ENCODE results near the gene HOXD4. TPM values are rescaled to one million over a fixed set of nuclear protein-coding genes. Genes with fewer than 3 reads are reported as not detected.

The HOXD4 gene
- total RNA-seq, 2 experiments from 2014 or later: not detected

GRCh38 chr2:176109192-176109901 is 42.0 kb upstream of the HOXD4 start:
- DNase-seq: no peak
- no peak overlapping the region for H3K27ac Mint-ChIP-seq
- H3K4me3 Mint-ChIP-seq: no peak overlapping the region
- H3K27me3 Mint-ChIP-seq: peaks cover 85% of the 10 kb centered on the region
- CTCF ChIA-PET: interaction anchor here (0.7 to 2.3 kb wide), 3 partner anchors 18 to 20 kb away, joined by 3 to 8 read pairs (median 3); no protein-coding TSS in a partner anchor
- H3K9me3 Mint-ChIP-seq: no peaks in the 10 kb centered on the region
- peaks cover 6% of the 10 kb centered on the region for H3K4me1 Mint-ChIP-seq
- POLR2A ChIA-PET: no interaction called here
- peaks cover 16% of the 10 kb centered on the region for H3K36me3 Mint-ChIP-seq (ENCODE audit: low read depth)

GRCh38 chr2:176109946-176110345 is 41.4 kb upstream of the HOXD4 start:
- H3K4me1 Mint-ChIP-seq: peaks cover 6% of the 10 kb centered on the region
- ChIA-PET POLR2A (no interaction called here), CTCF (interaction anchor here (0.6 to 2.3 kb wide), 5 partner anchors 11 to 345 kb away, joined by 3 to 9 read pairs (median 3); no protein-coding TSS in a partner anchor)
- H3K27ac Mint-ChIP-seq: no peak overlapping the region
- no peak for DNase-seq
- H3K4me3 Mint-ChIP-seq: no peak overlapping the region
- H3K27me3 Mint-ChIP-seq: peaks cover 84% of the 10 kb centered on the region
- peaks cover 16% of the 10 kb centered on the region for H3K36me3 Mint-ChIP-seq (ENCODE audit: low read depth)
- no peaks in the 10 kb centered on the region for H3K9me3 Mint-ChIP-seq

- no peak for DNase-seq
- ChIA-PET CTCF (interaction anchor here (0.6 to 2.3 kb wide), 8 partner anchors 8 to 420 kb away, joined by 3 to 9 read pairs (median 4); no protein-coding TSS in a partner anchor), POLR2A (no interaction called here)
- peak overlapping the region; percentile 16 for H3K27ac Mint-ChIP-seq
- H3K27me3 Mint-ChIP-seq: peaks cover 83% of the 10 kb centered on the region
- H3K4me3 Mint-ChIP-seq: no peak overlapping the region
- no peaks in the 10 kb centered on the region for H3K9me3 Mint-ChIP-seq
- peaks cover 6% of the 10 kb centered on the region for H3K4me1 Mint-ChIP-seq
- H3K36me3 Mint-ChIP-seq (ENCODE audit: low read depth): peaks cover 16% of the 10 kb centered on the region
These were observed 40.7 kb upstream of the HOXD4 start for GRCh38 chr2:176110415-176111308.

GRCh38 chr2:176111309-176111663 is 40.1 kb upstream of the HOXD4 start:
- no peak for DNase-seq
- H3K9me3 Mint-ChIP-seq: no peaks in the 10 kb centered on the region
- H3K36me3 Mint-ChIP-seq (ENCODE audit: low read depth): peaks cover 13% of the 10 kb centered on the region
- ChIA-PET CTCF (interaction anchor here (0.7 to 2.3 kb wide), 5 partner anchors 8 to 421 kb away, joined by 3 to 9 read pairs (median 4); no protein-coding TSS in a partner anchor), POLR2A (no interaction called here)
- peaks cover 3% of the 10 kb centered on the region for H3K4me1 Mint-ChIP-seq
- H3K4me3 Mint-ChIP-seq: no peak overlapping the region
- peaks cover 81% of the 10 kb centered on the region for H3K27me3 Mint-ChIP-seq
- no peak overlapping the region for H3K27ac Mint-ChIP-seq

- ChIA-PET CTCF (interaction anchor here (2.2 kb wide), 1 partner anchor 9 kb away, joined by 9 read pairs; no protein-coding TSS in a partner anchor), POLR2A (no interaction called here)
- H3K9me3 Mint-ChIP-seq: no peaks in the 10 kb centered on the region
- H3K27ac Mint-ChIP-seq: no peak overlapping the region
- DNase-seq: no peak
- H3K4me1 Mint-ChIP-seq: peaks cover 2% of the 10 kb centered on the region
- peaks cover 11% of the 10 kb centered on the region for H3K36me3 Mint-ChIP-seq (ENCODE audit: low read depth)
- H3K27me3 Mint-ChIP-seq: peaks cover 85% of the 10 kb centered on the region
- H3K4me3 Mint-ChIP-seq: no peak overlapping the region
These were observed 39.4 kb upstream of the HOXD4 start for GRCh38 chr2:176111846-176112374.

GRCh38 chr2:176112375-176113302 is 38.7 kb upstream of the HOXD4 start:
- POLR2A ChIA-PET: no interaction called here
- Mint-ChIP-seq H3K4me3 (no peak overlapping the region), H3K9me3 (no peaks in the 10 kb centered on the region)

GRCh38 chr2:176114120-176114929 is 37.0 kb upstream of the HOXD4 start:
- Mint-ChIP-seq H3K4me1 (peaks cover 6% of the 10 kb centered on the region), H3K4me3 (no peak overlapping the region), H3K9me3 (no peaks in the 10 kb centered on the region), H3K36me3 (ENCODE audit: low read depth) (peaks cover 10% of the 10 kb centered on the region), H3K27me3 (peaks cover 92% of the 10 kb centered on the region), H3K27ac (no peak overlapping the region)
- POLR2A ChIA-PET: no interaction called here
- no peak for DNase-seq
- CTCF ChIA-PET: interaction anchor here (1.2 to 1.3 kb wide), 2 partner anchors 17 to 1773 kb away, joined by 3 read pairs; no protein-coding TSS in a partner anchor

More at GRCh38 chr2:176112375-176113302, 38.7 kb upstream of the HOXD4 start:
- Mint-ChIP-seq H3K27me3 (peaks cover 86% of the 10 kb centered on the region), H3K36me3 (ENCODE audit: low read depth) (peaks cover 11% of the 10 kb centered on the region), H3K4me1 (no peaks in the 10 kb centered on the region), H3K27ac (no peak overlapping the region)
- CTCF ChIA-PET: interaction anchor here (0.8 to 1.2 kb wide), 2 partner anchors 15 to 16 kb away, joined by 3 to 4 read pairs; no protein-coding TSS in a partner anchor
- no peak for DNase-seq

- Mint-ChIP-seq H3K9me3 (no peaks in the 10 kb centered on the region), H3K4me3 (no peak overlapping the region), H3K36me3 (ENCODE audit: low read depth) (peaks cover 8% of the 10 kb centered on the region), H3K27ac (no peak overlapping the region), H3K27me3 (peaks cover 92% of the 10 kb centered on the region), H3K4me1 (peaks cover 6% of the 10 kb centered on the region)
- ChIA-PET CTCF (no interaction called here), POLR2A (no interaction called here)
- no peak for DNase-seq
These were observed 36.3 kb upstream of the HOXD4 start for GRCh38 chr2:176114930-176115625.

GRCh38 chr2:176115883-176116813 is 35.2 kb upstream of the HOXD4 start, which contains the start of gene HOXD10:
Gene HOXD10 (plus strand): TSS chr2:176116778. CDS start chr2:176116834, 56 bp downstream.
- peaks cover 92% of the 10 kb centered on the region for H3K27me3 Mint-ChIP-seq
- ChIA-PET POLR2A (no interaction called here), CTCF (interaction anchor here (1.0 kb wide), 1 partner anchor 16 kb away, joined by 4 read pairs; no protein-coding TSS in a partner anchor)
- H3K4me3 Mint-ChIP-seq: no peak within 1 kb of the TSS
- H3K27ac Mint-ChIP-seq: peak within 1 kb of the TSS; percentile 35
- no peak for DNase-seq
- H3K4me1 Mint-ChIP-seq: peaks cover 6% of the 10 kb centered on the region
- no peaks in the 10 kb centered on the region for H3K9me3 Mint-ChIP-seq
- peaks cover 8% of the 10 kb centered on the region for H3K36me3 Mint-ChIP-seq (ENCODE audit: low read depth)

- no peaks in the 10 kb centered on the region for H3K9me3 Mint-ChIP-seq
- CTCF ChIA-PET: interaction anchor here (1.0 to 1.5 kb wide), 2 partner anchors 9 to 15 kb away, joined by 3 to 4 read pairs; no protein-coding TSS in a partner anchor
- no peak overlapping the region for H3K4me3 Mint-ChIP-seq
- peaks cover 8% of the 10 kb centered on the region for H3K36me3 Mint-ChIP-seq (ENCODE audit: low read depth)
- peaks cover 88% of the 10 kb centered on the region for H3K27me3 Mint-ChIP-seq
- peaks cover 6% of the 10 kb centered on the region for H3K4me1 Mint-ChIP-seq
- H3K27ac Mint-ChIP-seq: peak overlapping the region; percentile 35
- no peak for DNase-seq
- POLR2A ChIA-PET: no interaction called here
These were observed 34.1 kb upstream of the HOXD4 start for GRCh38 chr2:176117162-176117822.

All from activated CD4-positive, alpha-beta memory T cell treated with anti-CD3 and anti-CD28 coated beads, Interleukin-2, amount 10 ng/mL, durations not matched to agents 7 days and 5 days (primary cell).